HL-60 (cell line): ENCODE results near the gene TBC1D16.

Experiments
- DNase-seq, 2 experiments: peaks; one replicate each; pipeline ENCODE4 v3.0.0-alpha.2; 2010 to 2020; ENCODE audit warnings: low read depth in 1 of 2, low spot score in 1 of 2
- H3K27ac ChIP-seq: fragments of 250-450 bp; sonication (Bioruptor Pico); replicated peaks from 2 replicates; pipeline ENCODE4 v1.5.1; 2020; ENCODE audit warnings: mild to moderate bottlenecking, moderate library complexity
- H3K27me3 ChIP-seq: fragments of 250-450 bp; sonication (Bioruptor Pico); 2 replicates; pipeline ENCODE4 v1.5.1; 2021; ENCODE audit warnings: mild to moderate bottlenecking, moderate library complexity; ENCODE audit not compliant: insufficient read depth, poor library complexity, severe bottlenecking
- H3K4me3 ChIP-seq: replicated peaks from 2 replicates; pipeline ENCODE4 v1.5.1; 2011; ENCODE audit warnings: mild to moderate bottlenecking, control low read depth, low read length; ENCODE audit not compliant: insufficient read depth
- CTCF ChIP-seq: IDR thresholded peaks from one replicate; pipeline ENCODE4 v1.5.1; 2011; ENCODE audit warnings: low read length, control low read depth, inconsistent platforms; ENCODE audit not compliant: insufficient read depth
- GABPA ChIP-seq: IDR thresholded peaks from 2 replicates; pipeline ENCODE4 v1.6.1; 2012; ENCODE audit warnings: low read depth
- POLR2AphosphoS5 ChIP-seq: IDR thresholded peaks from 2 replicates; pipeline ENCODE4 v1.6.1; 2012; ENCODE audit warnings: low read depth
- REST ChIP-seq: IDR thresholded peaks from 2 replicates; pipeline ENCODE4 v1.6.1; 2012; ENCODE audit warnings: low read depth; ENCODE audit not compliant: insufficient replicate concordance
- SPI1 ChIP-seq: IDR thresholded peaks from 2 replicates; pipeline ENCODE4 v1.6.1; 2012; ENCODE audit warnings: low read depth, mild to moderate bottlenecking, borderline replicate concordance

Gene TBC1D16

GRCh38 chr17:80032614-80033171 lies 3.0 kb downstream of the TBC1D16 start:
- Histone ChIP-seq H3K27me3 (peaks cover 30% of the 10 kb centered on the region), H3K27ac (no peak overlapping the region), H3K4me3 (no peak overlapping the region)
- no peak for DNase-seq
- no peak for TF ChIP-seq SPI1

GRCh38 chr17:80031691-80032430 lies 3.8 kb downstream of the TBC1D16 start:
- TF ChIP-seq SPI1 = no peak
- no peak for TF ChIP-seq REST
- no peak for TF ChIP-seq POLR2AphosphoS5
- no peak for TF ChIP-seq GABPA
- no peak for TF ChIP-seq CTCF
- H3K27ac ChIP-seq = no peak overlapping the region
- no peak for DNase-seq
- H3K27me3 ChIP-seq = peaks cover 24% of the 10 kb centered on the region
- H3K4me3 ChIP-seq = no peak overlapping the region

- Histone ChIP-seq H3K4me3 (no peak overlapping the region), H3K27me3 (peaks cover 15% of the 10 kb centered on the region), H3K27ac (no peak overlapping the region)
- TF ChIP-seq SPI1 (no peak), GABPA (no peak)
- DNase-seq = no peak
Measured at GRCh38 chr17:80030730-80031410, 4.8 kb downstream of the TBC1D16 start.

- peaks cover 5% of the 10 kb centered on the region for H3K27me3 ChIP-seq
- no peak for DNase-seq
- no peak for TF ChIP-seq REST
- no peak for TF ChIP-seq SPI1
- TF ChIP-seq GABPA = no peak
- no peak for TF ChIP-seq POLR2AphosphoS5
- no peak for TF ChIP-seq CTCF
- no peak overlapping the region for H3K27ac ChIP-seq
- no peak overlapping the region for H3K4me3 ChIP-seq
Measured at GRCh38 chr17:80029258-80029974, 6.3 kb downstream of the TBC1D16 start.
